GM12878 (cell line): Measurements from ENCODE around the gene ARIH2. TPM values are rescaled to one million over a fixed set of nuclear protein-coding genes. Genes with fewer than 3 reads are reported as not detected.

Experiments
- ASH2L ChIP-seq: fragments of 300-600, 200-600 bp; sonication (generic); IDR thresholded peaks from 2 replicates; pipeline ENCODE4 v1.6.1; 2017; ENCODE audit warnings: low read depth, mild to moderate bottlenecking, borderline replicate concordance
- CHD2 ChIP-seq: IDR thresholded peaks from 2 replicates; pipeline ENCODE4 v1.6.1; 2011; ENCODE audit warnings: low read depth, low read length, improper control_type of control experiment, borderline replicate concordance
- EP300 ChIP-seq, 2 experiments: fragments of 150-350 bp in 1 of 2; IDR thresholded peaks; 2 replicates each; pipeline ENCODE4 v1.6.1; 2011 to 2012; ENCODE audit warnings: low read depth in 2 of 2, low read length in 2 of 2, borderline replicate concordance in 1 of 2, improper control_type of control experiment in 1 of 2, inconsistent platforms in 1 of 2; ENCODE audit not compliant: control insufficient read depth in 1 of 2
- GATAD2B ChIP-seq: fragments of 450-650 bp; conservative IDR thresholded peaks from 2 replicates; pipeline ENCODE4 v1.6.1; 2017; ENCODE audit warnings: low read depth, mild to moderate bottlenecking, moderate library complexity
- KDM1A ChIP-seq: fragments of 200-600 bp; sonication (generic); IDR thresholded peaks from 2 replicates; pipeline ENCODE4 v1.6.1; 2016; ENCODE audit warnings: borderline replicate concordance
- MXI1 ChIP-seq: fragments of 150-350 bp; IDR thresholded peaks from 2 replicates; pipeline ENCODE4 v1.6.1; 2011; ENCODE audit warnings: low read depth, mild to moderate bottlenecking, inconsistent platforms, low read length, improper control_type of control experiment
- NFYB ChIP-seq: IDR thresholded peaks from 2 replicates; pipeline ENCODE4 v1.6.1; 2011; ENCODE audit warnings: low read depth, mild to moderate bottlenecking, low read length, improper control_type of control experiment, moderate library complexity; ENCODE audit not compliant: insufficient read depth
- NR2F1 ChIP-seq: fragments of 450-650 bp; conservative IDR thresholded peaks from 2 replicates; pipeline ENCODE4 v1.6.1; 2017; ENCODE audit warnings: mild to moderate bottlenecking
- PRDM15 ChIP-seq: fragments of 450-650 bp; formaldehyde crosslinking; IDR thresholded peaks from 2 replicates; pipeline ENCODE4 v1.4.0; 2020; ENCODE audit warnings: mild to moderate bottlenecking, moderate library complexity
- RAD21 ChIP-seq: IDR thresholded peaks from 2 replicates; pipeline ENCODE4 v1.6.1; 2011; ENCODE audit warnings: mild to moderate bottlenecking, low read depth, low read length, moderate library complexity; ENCODE audit not compliant: insufficient read depth
- SMC3 ChIP-seq: IDR thresholded peaks from 2 replicates; pipeline ENCODE4 v1.6.1; 2011; ENCODE audit warnings: low read length, improper control_type of control experiment, borderline replicate concordance
- SRF ChIP-seq, 2 experiments: IDR thresholded peaks; 2 replicates each; pipeline ENCODE4 v1.6.1; 2011; ENCODE audit warnings: low read depth in 2 of 2, low read length in 2 of 2, mild to moderate bottlenecking in 1 of 2, moderate library complexity in 1 of 2
- TBL1XR1 ChIP-seq: IDR thresholded peaks from 2 replicates; pipeline ENCODE4 v1.6.1; 2012; ENCODE audit warnings: low read depth, low read length, improper control_type of control experiment
- WRNIP1 ChIP-seq: IDR thresholded peaks from 2 replicates; pipeline ENCODE4 v1.6.1; 2011; ENCODE audit warnings: low read depth, low read length, improper control_type of control experiment, borderline replicate concordance
- YBX1 ChIP-seq: fragments of 450-650 bp; IDR thresholded peaks from 2 replicates; pipeline ENCODE4 v1.6.1; 2016; ENCODE audit warnings: antibody characterized with exemption
- ZNF384 ChIP-seq: IDR thresholded peaks from 2 replicates; pipeline ENCODE4 v1.6.1; 2012; ENCODE audit warnings: low read depth, mild to moderate bottlenecking, low read length, improper control_type of control experiment, borderline replicate concordance
- ZSCAN29 ChIP-seq: fragments of 450-650 bp; IDR thresholded peaks from 2 replicates; pipeline ENCODE4 v1.6.1; 2017; ENCODE audit warnings: mild to moderate bottlenecking, moderate library complexity
- ZZZ3 ChIP-seq: IDR thresholded peaks from 2 replicates; pipeline ENCODE4 v1.6.1; 2011; ENCODE audit warnings: low read depth; ENCODE audit not compliant: control insufficient read depth, insufficient read length
- polyA plus RNA-seq, 11 experiments: library from polyadenylated mRNA; depleted of rRNA in 4 of 11; unstranded in 6 of 11; stranded (reverse) in 5 of 11; fragments of >200 nt; fragmentation: Nextera tagmentation in 4 of 11; fragmentation: Illumina TruSeq in 1 of 11; extraction: Ambion mirVana in 4 of 11; extraction: Trizol in 1 of 11; gene quantifications; 1 replicate in 1 of 11; 2 replicates in 10 of 11; pipeline versions ENCODE4 v1.2.1 to v1.2.3, GENCODE V29; 2011 to 2016; ENCODE audit warnings: inconsistent platforms in 2 of 11, missing spikeins in 2 of 11, low read depth in 1 of 11
- total RNA-seq, 4 experiments: library from RNA; depleted of rRNA in 3 of 4; stranded (reverse); fragments of >200 nt in 3 of 4; fragmentation: Illumina TruSeq in 1 of 4; extraction: Trizol in 1 of 4; gene quantifications; 2 replicates each; pipeline versions ENCODE4 v1.2.1 to v1.2.3, GENCODE V29; 2013 to 2021
- TF ChIP-seq, protein P1 (sequence below): IDR thresholded peaks from 2 replicates; pipeline ENCODE4 v1.6.1; 2011; ENCODE audit warnings: borderline replicate concordance, low read depth, mild to moderate bottlenecking, moderate library complexity, low read length; ENCODE audit not compliant: insufficient read depth, poor library complexity, severe bottlenecking
- TF ChIP-seq, protein P2 (sequence below): fragments of 450-650 bp; conservative IDR thresholded peaks from 2 replicates; pipeline ENCODE4 v1.6.1; 2017; ENCODE audit warnings: mild to moderate bottlenecking, moderate library complexity
- TF ChIP-seq, protein P3 (sequence below): IDR thresholded peaks from 2 replicates; pipeline ENCODE4 v1.6.1; 2011; ENCODE audit warnings: low read depth, low read length, improper control_type of control experiment, borderline replicate concordance

The ARIH2 gene
- total and polyA plus RNA-seq, 10 of the 15 experiments (the other 5 are each of a cell fraction or from before 2014, with no cell fraction given) = 18.7 to 74.7 (median 63.7) TPM

DNA sequence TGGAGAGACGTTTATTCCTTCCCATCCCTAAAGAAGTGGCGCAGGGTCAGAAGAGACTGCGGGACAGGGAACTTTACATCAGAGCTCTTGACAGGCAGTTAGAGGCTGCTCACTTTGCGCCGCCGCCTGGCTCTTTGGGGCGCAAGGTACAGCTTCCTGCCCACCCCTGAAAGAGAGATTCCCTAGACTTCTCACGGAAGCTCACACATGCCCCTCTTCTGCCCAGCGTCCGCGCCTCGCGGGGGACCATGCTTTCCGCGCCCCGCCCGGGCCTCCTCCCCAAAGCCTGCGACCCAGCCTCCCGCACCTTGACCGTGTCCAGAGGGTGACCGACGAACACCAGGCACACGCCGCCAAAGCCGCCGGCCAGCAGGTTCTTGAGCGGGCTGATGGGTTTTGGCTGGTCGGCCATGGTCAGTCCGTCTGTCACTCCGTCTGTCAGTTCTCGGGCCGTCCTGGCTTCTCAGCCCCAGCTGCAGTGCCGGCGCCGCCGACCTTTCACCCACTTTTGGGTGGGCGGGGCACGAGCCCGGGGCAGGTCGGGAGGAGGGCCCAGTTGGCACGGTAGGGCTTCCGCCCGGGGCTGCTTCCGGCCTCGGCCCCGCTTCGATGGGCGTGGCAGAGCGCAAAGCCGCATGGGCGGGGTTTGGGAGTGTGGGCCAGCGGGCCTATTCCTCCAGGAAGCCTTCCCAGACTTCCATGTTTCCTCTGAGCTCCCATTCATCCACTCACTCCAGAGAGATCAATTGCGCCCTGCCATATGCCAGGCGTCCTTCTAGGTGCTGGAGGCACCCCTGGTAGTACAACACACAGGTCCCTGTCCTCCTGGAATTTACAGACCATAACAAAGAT is 20.0 kb upstream of the ARIH2 start, which contains the start of gene SLC25A20 (continued):
- TF ChIP-seq SRF (IDR thresholded peaks at IDR 0.05; ENCODE audit: low read depth in 2 of 2, low read length in 2 of 2) = no peak; a peak in 1 of 4 replicates
- TF ChIP-seq KDM1A = no peak
- TF ChIP-seq ZSCAN29 = no peak
- no peak for TF ChIP-seq PRDM15 (CRISPR knock-in tag)
- TF ChIP-seq, protein P1, sequence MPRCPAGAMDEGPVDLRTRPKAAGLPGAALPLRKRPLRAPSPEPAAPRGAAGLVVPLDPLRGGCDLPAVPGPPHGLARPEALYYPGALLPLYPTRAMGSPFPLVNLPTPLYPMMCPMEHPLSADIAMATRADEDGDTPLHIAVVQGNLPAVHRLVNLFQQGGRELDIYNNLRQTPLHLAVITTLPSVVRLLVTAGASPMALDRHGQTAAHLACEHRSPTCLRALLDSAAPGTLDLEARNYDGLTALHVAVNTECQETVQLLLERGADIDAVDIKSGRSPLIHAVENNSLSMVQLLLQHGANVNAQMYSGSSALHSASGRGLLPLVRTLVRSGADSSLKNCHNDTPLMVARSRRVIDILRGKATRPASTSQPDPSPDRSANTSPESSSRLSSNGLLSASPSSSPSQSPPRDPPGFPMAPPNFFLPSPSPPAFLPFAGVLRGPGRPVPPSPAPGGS = no peak
- no peak for TF ChIP-seq NFYB
- TF ChIP-seq ASH2L = peak; percentile 61; the same call in 1 of the 2 replicates
- no peak for TF ChIP-seq SMC3
- 0 out of 2 replicates have a peak, but pooled peaks have one; percentile 11 for TF ChIP-seq RAD21
- TF ChIP-seq ZNF384 = no peak
- no peak for TF ChIP-seq ZZZ3
- no peak for TF ChIP-seq WRNIP1
- peak; percentile 90 for TF ChIP-seq NR2F1
- no peak for TF ChIP-seq CHD2
- TF ChIP-seq EP300 (IDR thresholded peaks at IDR 0.05; ENCODE audit: borderline replicate concordance in 1 of 2, control insufficient read depth in 1 of 2, low read depth in 2 of 2, low read length in 2 of 2) = no peak
- TF ChIP-seq GATAD2B = peak; percentile 77; the same call in 1 of the 2 replicates
- TF ChIP-seq, protein P2, sequence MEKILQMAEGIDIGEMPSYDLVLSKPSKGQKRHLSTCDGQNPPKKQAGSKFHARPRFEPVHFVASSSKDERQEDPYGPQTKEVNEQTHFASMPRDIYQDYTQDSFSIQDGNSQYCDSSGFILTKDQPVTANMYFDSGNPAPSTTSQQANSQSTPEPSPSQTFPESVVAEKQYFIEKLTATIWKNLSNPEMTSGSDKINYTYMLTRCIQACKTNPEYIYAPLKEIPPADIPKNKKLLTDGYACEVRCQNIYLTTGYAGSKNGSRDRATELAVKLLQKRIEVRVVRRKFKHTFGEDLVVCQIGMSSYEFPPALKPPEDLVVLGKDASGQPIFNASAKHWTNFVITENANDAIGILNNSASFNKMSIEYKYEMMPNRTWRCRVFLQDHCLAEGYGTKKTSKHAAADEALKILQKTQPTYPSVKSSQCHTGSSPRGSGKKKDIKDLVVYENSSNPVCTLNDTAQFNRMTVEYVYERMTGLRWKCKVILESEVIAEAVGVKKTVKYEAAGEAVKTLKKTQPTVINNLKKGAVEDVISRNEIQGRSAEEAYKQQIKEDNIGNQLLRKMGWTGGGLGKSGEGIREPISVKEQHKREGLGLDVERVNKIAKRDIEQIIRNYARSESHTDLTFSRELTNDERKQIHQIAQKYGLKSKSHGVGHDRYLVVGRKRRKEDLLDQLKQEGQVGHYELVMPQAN = peak; percentile 90
- no peak for TF ChIP-seq TBL1XR1
- no peak for TF ChIP-seq YBX1
- peak; percentile 41; the same call in 1 of the 2 replicates for TF ChIP-seq MXI1
- TF ChIP-seq, protein P3, sequence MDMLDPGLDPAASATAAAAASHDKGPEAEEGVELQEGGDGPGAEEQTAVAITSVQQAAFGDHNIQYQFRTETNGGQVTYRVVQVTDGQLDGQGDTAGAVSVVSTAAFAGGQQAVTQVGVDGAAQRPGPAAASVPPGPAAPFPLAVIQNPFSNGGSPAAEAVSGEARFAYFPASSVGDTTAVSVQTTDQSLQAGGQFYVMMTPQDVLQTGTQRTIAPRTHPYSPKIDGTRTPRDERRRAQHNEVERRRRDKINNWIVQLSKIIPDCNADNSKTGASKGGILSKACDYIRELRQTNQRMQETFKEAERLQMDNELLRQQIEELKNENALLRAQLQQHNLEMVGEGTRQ = no peak
